K562 (cell line): Measurements from ENCODE around the gene PPP2R2B. TPM values are rescaled to one million over a fixed set of nuclear protein-coding genes. Genes with fewer than 3 reads are reported as not detected.

ENCODE experiments used
- ATAC-seq: fragments of 200-7000 bp; cut with Tn5 transposase; 3 replicates; pipeline ENCODE4 v1.9.1; 2020; ENCODE audit warnings: moderate library complexity
- BruUV-seq: library from RNA; stranded (reverse); fragments of 400-500 nt; replicated peaks from 2 replicates; lab custom pipeline; 2021; lab: Mats Ljungman, UMichigan
- CTCF ChIA-PET: fragments of 300-600 bp; formaldehyde crosslinking; extraction: SDS; loops from one replicate; lab custom pipeline; 2021; ENCODE audit warnings: low intra/inter-chr PET ratio; lab: Yijun Ruan, JAX
- POLR2A ChIA-PET: fragments of 300-600, 350-650 bp; sonication (Branson Sonifier 250); formaldehyde crosslinking; extraction: SDS; loops from one replicate; lab custom pipeline; 2021; ENCODE audit warnings: antibody characterized with exemption, inconsistent platforms; lab: Yijun Ruan, JAX
- DNase-seq, 4 experiments: peaks; one replicate each; pipeline versions ENCODE4 v3.0.0 to v3.0.0-alpha.2; 2011 to 2018; ENCODE audit warnings: low spot score in 3 of 4, mixed read lengths in 3 of 4; ENCODE audit errors: extremely low read depth in 1 of 4
- FAIRE-seq: peaks from 2 replicates; lab custom pipeline; 2011; peaks lifted over from hg19 to GRCh38; lab: Jason Lieb, UNC
- H2AFZ ChIP-seq: 2 replicates; pipeline ENCODE4 v1.6.0; 2011; ENCODE audit warnings: low read depth, low read length, control low read depth, inconsistent platforms
- H3K27ac ChIP-seq: fragments of 200-600 bp; 3 replicates; pipeline ENCODE4 v1.8.0; 2011; ENCODE audit warnings: low read depth, mild to moderate bottlenecking, control low read depth, inconsistent platforms, low read length, moderate library complexity, mixed read lengths; ENCODE audit errors: extremely low read depth
- H3K27me3 ChIP-seq, 2 experiments: fragments of 300-600 bp in 1 of 2; 2 replicates in 1 of 2; 3 replicates in 1 of 2; pipeline versions ENCODE4 v1.6.0 to v1.8.0; 2011; ENCODE audit warnings: inconsistent platforms in 2 of 2, low read length in 2 of 2, mild to moderate bottlenecking in 1 of 2, mixed read lengths in 1 of 2, moderate library complexity in 1 of 2; ENCODE audit not compliant: control insufficient read depth in 2 of 2, insufficient read depth in 2 of 2
- H3K36me3 ChIP-seq: fragments of 300-600 bp; 3 replicates; pipeline ENCODE4 v1.8.0; 2011; ENCODE audit warnings: mild to moderate bottlenecking, low read length, inconsistent platforms; ENCODE audit not compliant: control insufficient read depth, insufficient read depth
- H3K4me1 ChIP-seq, 2 experiments: fragments of 200-600 bp in 1 of 2; replicated peaks in 1 of 2; 2 replicates in 1 of 2; 3 replicates in 1 of 2; pipeline versions ENCODE4 v1.5.1 to v1.8.0; 2011; ENCODE audit warnings: inconsistent platforms in 2 of 2, low read length in 2 of 2, mild to moderate bottlenecking in 1 of 2, mixed read lengths in 1 of 2, moderate library complexity in 1 of 2; ENCODE audit not compliant: control insufficient read depth in 2 of 2, insufficient read depth in 2 of 2
- H3K4me2 ChIP-seq: 2 replicates; pipeline ENCODE4 v1.6.1; 2011; ENCODE audit warnings: low read length, control low read depth, inconsistent platforms, mixed read lengths; ENCODE audit not compliant: insufficient read depth
- H3K4me3 ChIP-seq: fragments of 200-600 bp; sonication (generic), shearing (Covaris generic); 2 replicates; pipeline ENCODE4 v1.5.1; 2016; ENCODE audit warnings: control low read depth, inconsistent platforms
- H3K79me2 ChIP-seq: fragments of 200-600 bp; 3 replicates; pipeline ENCODE4 v1.8.0; 2011; ENCODE audit warnings: low read length, inconsistent platforms; ENCODE audit not compliant: control insufficient read depth, insufficient read depth
- H3K9ac ChIP-seq, 2 experiments: 2 replicates each; pipeline versions ENCODE4 v1.6.0 to v1.6.1; 2011; ENCODE audit warnings: low read depth in 2 of 2, low read length in 2 of 2, control low read depth in 1 of 2, inconsistent platforms in 1 of 2, mild to moderate bottlenecking in 1 of 2, mixed read lengths in 1 of 2; ENCODE audit not compliant: insufficient read depth in 1 of 2
- H3K9me1 ChIP-seq: one replicate; pipeline ENCODE4 v1.6.0; 2011; ENCODE audit warnings: inconsistent platforms, mild to moderate bottlenecking, low read length, moderate library complexity; ENCODE audit not compliant: control insufficient read depth, insufficient read depth
- H3K9me3 ChIP-seq: replicated peaks from 2 replicates; pipeline ENCODE4 v1.5.1; 2011; ENCODE audit warnings: low read depth, low read length, inconsistent platforms; ENCODE audit not compliant: control insufficient read depth, insufficient read depth
- H4K20me1 ChIP-seq: replicated peaks from 2 replicates; pipeline ENCODE4 v1.6.1; 2011; ENCODE audit warnings: low read length, inconsistent platforms, mixed read lengths; ENCODE audit not compliant: control insufficient read depth, insufficient read depth
- GTF2B ChIP-seq: IDR thresholded peaks from 2 replicates; pipeline ENCODE4 v1.6.1; 2011; ENCODE audit not compliant: insufficient read length; ENCODE audit errors: extremely low read depth
- HDAC6 ChIP-seq: IDR thresholded peaks from 2 replicates; pipeline ENCODE4 v1.6.1; 2012; ENCODE audit warnings: low read depth, mild to moderate bottlenecking, control low read depth, inconsistent platforms, low read length, moderate library complexity
- MCM2 ChIP-seq: fragments of 450-650 bp; IDR thresholded peaks from 2 replicates; pipeline ENCODE4 v1.6.1; 2017; ENCODE audit warnings: low read depth, mild to moderate bottlenecking
- MEF2A ChIP-seq: IDR thresholded peaks from 2 replicates; pipeline ENCODE4 v1.6.1; 2011; ENCODE audit warnings: low read depth, mild to moderate bottlenecking, low read length, moderate library complexity; ENCODE audit not compliant: control insufficient read depth
- MEF2D ChIP-seq: conservative IDR thresholded peaks from 2 replicates; pipeline ENCODE4 v1.6.1; 2016; ENCODE audit warnings: low read depth, missing genetic modification characterization, missing compliant biosample characterization
- NELFE ChIP-seq: IDR thresholded peaks from 2 replicates; pipeline ENCODE4 v1.6.1; 2011; ENCODE audit warnings: mild to moderate bottlenecking; ENCODE audit not compliant: insufficient read depth, insufficient read length
- U2AF2 ChIP-seq: fragments of 200-400 bp; formaldehyde crosslinking; optimal IDR thresholded peaks from 2 replicates; pipeline ENCODE3; 2017; ENCODE audit warnings: low read depth, mild to moderate bottlenecking, low read length
- USF1 ChIP-seq: sonication (generic); formaldehyde crosslinking; IDR thresholded peaks from 2 replicates; pipeline ENCODE4 v1.9.0; 2022; ENCODE audit warnings: mild to moderate bottlenecking, missing genetic modification reagents
- ZNF277 ChIP-seq: fragments of 250-450 bp; sonication (Bioruptor Pico); IDR thresholded peaks from 2 replicates; pipeline ENCODE4 v1.8.0; 2022; ENCODE audit warnings: inconsistent platforms, mild to moderate bottlenecking, moderate library complexity, borderline replicate concordance
- WGBS: fragments of 100-300 bp; shearing (Covaris generic); methylation state at CpG from one replicate; pipeline ENCODE4 v1.1.6; 2016; ENCODE audit warnings: low coverage, mixed read lengths; ENCODE audit not compliant: insufficient coverage; ENCODE audit errors: missing lambda C conversion rate; 5-methylcytosine and 5-hydroxymethylcytosine counted together
- in situ Hi-C: fragments of 300-500 bp; cut with MboI; formaldehyde crosslinking; loops from 4 replicates; pipeline ENCODE4 v1.15.0; 2018; ENCODE audit warnings: inconsistent platforms, mixed read lengths
- intact Hi-C: fragments of 100-400 bp; cut with micrococcal nuclease; formaldehyde crosslinking; loops from 2 replicates; pipeline ENCODE4 v1.14.2; 2022
- polyA plus RNA-seq, 8 experiments: library from polyadenylated mRNA; depleted of rRNA in 4 of 8; stranded (reverse) in 5 of 8; unstranded in 3 of 8; fragments of >200 nt; fragmentation: Nextera tagmentation in 2 of 8; fragmentation: Illumina TruSeq in 1 of 8; extraction: Ambion mirVana in 2 of 8; extraction: Trizol in 1 of 8; gene quantifications; 2 replicates each; pipeline versions ENCODE4 v1.2.1 to v1.2.3, GENCODE V29; 2011 to 2014; ENCODE audit warnings: inconsistent platforms in 1 of 8, missing spikeins in 1 of 8
- total RNA-seq, 7 experiments: library from RNA; depleted of rRNA in 6 of 7; stranded (reverse); fragments of >200 nt in 6 of 7; fragmentation: Illumina TruSeq in 2 of 7; extraction: Trizol in 2 of 7; gene quantifications; 2 replicates each; pipeline versions ENCODE4 v1.2.1 to v1.2.3, GENCODE V29; 2011 to 2021; ENCODE audit warnings: low replicate concordance in 1 of 7

Gene PPP2R2B
- total and polyA plus RNA-seq, 9 of the 15 experiments (the other 6 are each of a cell fraction or from before 2014, with no cell fraction given): not detected

GRCh38 chr5:146653560-146653959 lies 225.0 kb downstream of the PPP2R2B start:
- no peaks in the 10 kb centered on the region for H3K36me3 ChIP-seq
- in situ Hi-C loops: no loop called here
- no peak overlapping the region for H3K27ac ChIP-seq
- ATAC-seq (no peak), DNase-seq (no peak), FAIRE-seq (no peak)
- no peak overlapping the region for H3K4me2 ChIP-seq
- no peaks in the 10 kb centered on the region for H3K9me1 ChIP-seq
- H3K27me3 ChIP-seq: no peaks in the 10 kb centered on the region
- ChIA-PET CTCF (no interaction called here), POLR2A (interaction anchor here (0.6 kb wide), 1 partner anchor 225 kb away, joined by 3 read pairs; the partner anchor contains the start of gene PPP2R2B)
- H3K79me2 ChIP-seq: no peaks in the 10 kb centered on the region
- H3K4me1 ChIP-seq: no peaks in the 10 kb centered on the region
- no peak overlapping the region for H2AFZ ChIP-seq
- H4K20me1 ChIP-seq: no peaks in the 10 kb centered on the region
- intact Hi-C loops: no loop called here
- no peak for TF ChIP-seq MCM2
- WGBS: 3% methylated on average over 7 of the region's 7 CpGs
- H3K9me3 ChIP-seq: no peaks in the 10 kb centered on the region
- BruUV-seq: no TSS peak
- H3K9ac ChIP-seq: no peak overlapping the region
- H3K4me3 ChIP-seq: no peak overlapping the region

GRCh38 chr5:146652547-146652946 lies 226.0 kb downstream of the PPP2R2B start:
- no peaks in the 10 kb centered on the region for H4K20me1 ChIP-seq
- H3K27ac ChIP-seq: no peak overlapping the region
- no peaks in the 10 kb centered on the region for H3K79me2 ChIP-seq
- no peak overlapping the region for H2AFZ ChIP-seq
- in situ Hi-C loops (no loop called here), intact Hi-C loops (no loop called here)
- ChIA-PET POLR2A (no interaction called here), CTCF (no interaction called here)
- FAIRE-seq (no peak), DNase-seq (no peak), ATAC-seq (no peak)
- no peaks in the 10 kb centered on the region for H3K36me3 ChIP-seq
- no peaks in the 10 kb centered on the region for H3K9me3 ChIP-seq
- no peaks in the 10 kb centered on the region for H3K9me1 ChIP-seq
- BruUV-seq: no TSS peak
- no peak overlapping the region for H3K9ac ChIP-seq
- no peak overlapping the region for H3K4me3 ChIP-seq
- no peaks in the 10 kb centered on the region for H3K27me3 ChIP-seq
- H3K4me1 ChIP-seq: no peaks in the 10 kb centered on the region
- H3K4me2 ChIP-seq: no peak overlapping the region
- 0% methylated on average over 1 of the region's 1 CpG for WGBS
- TF ChIP-seq ZNF277 (CRISPR knock-in tag): no peak
- no peak for TF ChIP-seq GTF2B
- TF ChIP-seq USF1 (CRISPR knock-in tag): no peak
- no peak for TF ChIP-seq NELFE
- TF ChIP-seq HDAC6: no peak
- no peak for TF ChIP-seq MEF2D
- TF ChIP-seq MEF2A: no peak
- no peak for TF ChIP-seq U2AF2
